ENCODE results near the gene STPG3.
A peak's percentile ranks its signal among the peaks of the same experiment; 100 is the strongest.

STPG3 gene

GRCh38 chr9:137223078-137223970 lies 27.8 kb upstream of the STPG3 start:
- TF ChIP-seq CTCF (IDR thresholded peaks at IDR 0.05): peak; percentile 26
- Histone ChIP-seq H3K27ac (peak overlapping the region; percentile 87), H3K4me3 (ENCODE audit: low read depth in 1 of 2, low read length in 1 of 2) (peak overlapping the region; percentile 84 to 94), H3K36me3 (peaks cover 2% of the 10 kb centered on the region), H3K4me1 (ENCODE audit: control insufficient read depth in 1 of 2, insufficient read depth in 1 of 2, low read depth in 1 of 2, low read length in 1 of 2) (peaks cover 15 to 30% of the 10 kb centered on the region in 2 experiments), H3K9me3 (no peaks in the 10 kb centered on the region), H3K27me3 (peaks cover 75% of the 10 kb centered on the region)

- Histone ChIP-seq H3K36me3 (no peaks in the 10 kb centered on the region), H3K27ac (peak within 1 kb of the TSS; percentile 87), H3K9me3 (no peaks in the 10 kb centered on the region), H3K27me3 (peaks cover 88% of the 10 kb centered on the region), H3K4me3 (ENCODE audit: low read depth in 1 of 2, low read length in 1 of 2) (peak within 1 kb of the TSS; percentile 84 to 94), H3K4me1 (ENCODE audit: control insufficient read depth in 1 of 2, insufficient read depth in 1 of 2, low read depth in 1 of 2, low read length in 1 of 2) (peaks cover 15 to 30% of the 10 kb centered on the region in 2 experiments)
- no peak for TF ChIP-seq CTCF (IDR thresholded peaks at IDR 0.05)
Measured at GRCh38 chr9:137224830-137225694, 26.0 kb upstream of the STPG3 start, which contains the start of gene CYSRT1. TSS of gene CYSRT1 (plus strand) at chr9:137225174. CDS start at chr9:137225622, 448 bp downstream.

- H3K27ac ChIP-seq: no peak overlapping the region
- no peak overlapping the region for H3K4me3 ChIP-seq (ENCODE audit: low read depth in 1 of 2, low read length in 1 of 2)
- no peaks in the 10 kb centered on the region for H3K36me3 ChIP-seq
- peaks cover 86% of the 10 kb centered on the region for H3K27me3 ChIP-seq
- peaks cover 15 to 30% of the 10 kb centered on the region in 2 experiments for H3K4me1 ChIP-seq (ENCODE audit: control insufficient read depth in 1 of 2, insufficient read depth in 1 of 2, low read depth in 1 of 2, low read length in 1 of 2)
- no peaks in the 10 kb centered on the region for H3K9me3 ChIP-seq
- TF ChIP-seq CTCF (IDR thresholded peaks at IDR 0.05): no peak
Measured at GRCh38 chr9:137225699-137226331, 25.3 kb upstream of the STPG3 start.

GRCh38 chr9:137226338-137227053 lies 24.6 kb upstream of the STPG3 start:
- H3K9me3 ChIP-seq: no peaks in the 10 kb centered on the region
- no peaks in the 10 kb centered on the region for H3K36me3 ChIP-seq
- no peak overlapping the region for H3K27ac ChIP-seq
- peaks cover 79% of the 10 kb centered on the region for H3K27me3 ChIP-seq
- TF ChIP-seq CTCF (IDR thresholded peaks at IDR 0.05): no peak
- no peak overlapping the region for H3K4me3 ChIP-seq (ENCODE audit: low read depth in 1 of 2, low read length in 1 of 2)
- H3K4me1 ChIP-seq (ENCODE audit: control insufficient read depth in 1 of 2, insufficient read depth in 1 of 2, low read depth in 1 of 2, low read length in 1 of 2): peaks cover 15 to 28% of the 10 kb centered on the region in 2 experiments

All from neutrophil (primary cell).